ENCODE measurements around the gene CPSF3. TPM values are rescaled to one million over a fixed set of nuclear protein-coding genes. Genes with fewer than 3 reads are reported as not detected.

The CPSF3 gene
- total RNA-seq, 1 experiment from 2014 or later = 61.5 TPM

DNA sequence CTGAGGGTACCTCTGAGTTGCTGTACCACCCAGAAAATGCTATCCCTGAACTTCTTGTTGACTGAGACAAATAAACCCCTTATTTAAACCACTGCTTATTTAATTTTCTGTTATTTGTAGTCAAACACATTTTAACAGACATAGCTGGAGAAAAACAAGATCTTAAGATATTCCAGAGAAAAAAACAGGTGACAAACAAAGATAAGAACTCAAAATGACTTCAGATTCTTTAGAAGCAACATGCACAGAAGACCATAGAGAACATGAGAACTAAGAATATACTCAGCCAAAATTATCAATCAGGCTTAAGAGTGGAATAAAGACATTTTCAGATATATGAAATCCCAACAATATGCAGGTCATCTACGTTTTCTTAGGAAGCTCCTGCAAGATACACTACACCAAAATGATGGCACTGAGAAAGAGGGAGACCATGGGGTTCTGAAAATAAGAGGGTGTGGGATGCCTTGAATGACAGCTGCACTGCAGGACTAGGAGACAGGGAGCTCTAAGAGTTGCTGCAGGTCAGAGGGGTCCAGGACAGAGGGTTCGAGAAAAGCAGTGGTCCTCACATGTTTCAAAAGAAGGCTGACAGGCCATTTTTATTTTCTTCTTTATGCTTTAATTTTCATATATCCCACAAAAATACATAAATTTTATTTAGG lies 93.8 kb downstream of the CPSF3 start:
- Histone ChIP-seq H4K20me1 (ENCODE audit: insufficient read depth) (peaks cover 45% of the 10 kb centered on the region), H3K4me2 (no peak overlapping the region), H3K9me3 (ENCODE audit: insufficient read depth, low read depth) (no peaks in the 10 kb centered on the region), H3K4me1 (replicated peaks; ENCODE audit: insufficient read depth) (no peaks in the 10 kb centered on the region), H3K4me3 (no peak overlapping the region), H3K79me2 (ENCODE audit: low read depth) (peaks cover 4% of the 10 kb centered on the region; the same call in 1 of the 2 replicates), H3K36me3 (ENCODE audit: low read depth) (peaks cover 40% of the 10 kb centered on the region), H2AFZ (no peak overlapping the region), H3K27me3 (ENCODE audit: insufficient read depth, low read depth) (no peaks in the 10 kb centered on the region), H3K9me2 (ENCODE audit: insufficient read depth) (no peaks in the 10 kb centered on the region), H3F3A (ENCODE audit: insufficient read depth, low read depth) (peaks cover 14% of the 10 kb centered on the region; the same call in 1 of the 2 replicates), H3K27ac (no peak overlapping the region)
- BruUV-seq (replicated peaks) = no TSS peak
- ChIA-PET POLR2A (ENCODE audit: unreplicated experiment) (no interaction called here), CTCF (no interaction called here)
- intact Hi-C loops (cut with micrococcal nuclease; ENCODE audit: unreplicated experiment) = no loop called here
- no peak for DNase-seq
- TF ChIP-seq, protein P1, sequence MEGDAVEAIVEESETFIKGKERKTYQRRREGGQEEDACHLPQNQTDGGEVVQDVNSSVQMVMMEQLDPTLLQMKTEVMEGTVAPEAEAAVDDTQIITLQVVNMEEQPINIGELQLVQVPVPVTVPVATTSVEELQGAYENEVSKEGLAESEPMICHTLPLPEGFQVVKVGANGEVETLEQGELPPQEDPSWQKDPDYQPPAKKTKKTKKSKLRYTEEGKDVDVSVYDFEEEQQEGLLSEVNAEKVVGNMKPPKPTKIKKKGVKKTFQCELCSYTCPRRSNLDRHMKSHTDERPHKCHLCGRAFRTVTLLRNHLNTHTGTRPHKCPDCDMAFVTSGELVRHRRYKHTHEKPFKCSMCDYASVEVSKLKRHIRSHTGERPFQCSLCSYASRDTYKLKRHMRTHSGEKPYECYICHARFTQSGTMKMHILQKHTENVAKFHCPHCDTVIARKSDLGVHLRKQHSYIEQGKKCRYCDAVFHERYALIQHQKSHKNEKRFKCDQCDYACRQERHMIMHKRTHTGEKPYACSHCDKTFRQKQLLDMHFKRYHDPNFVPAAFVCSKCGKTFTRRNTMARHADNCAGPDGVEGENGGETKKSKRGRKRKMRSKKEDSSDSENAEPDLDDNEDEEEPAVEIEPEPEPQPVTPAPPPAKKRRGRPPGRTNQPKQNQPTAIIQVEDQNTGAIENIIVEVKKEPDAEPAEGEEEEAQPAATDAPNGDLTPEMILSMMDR (conservative IDR thresholded peaks at IDR 0.05) = no peak
- TF ChIP-seq EZH2 (IDR thresholded peaks at IDR 0.05; ENCODE audit: low read depth) = no peak

DNA sequence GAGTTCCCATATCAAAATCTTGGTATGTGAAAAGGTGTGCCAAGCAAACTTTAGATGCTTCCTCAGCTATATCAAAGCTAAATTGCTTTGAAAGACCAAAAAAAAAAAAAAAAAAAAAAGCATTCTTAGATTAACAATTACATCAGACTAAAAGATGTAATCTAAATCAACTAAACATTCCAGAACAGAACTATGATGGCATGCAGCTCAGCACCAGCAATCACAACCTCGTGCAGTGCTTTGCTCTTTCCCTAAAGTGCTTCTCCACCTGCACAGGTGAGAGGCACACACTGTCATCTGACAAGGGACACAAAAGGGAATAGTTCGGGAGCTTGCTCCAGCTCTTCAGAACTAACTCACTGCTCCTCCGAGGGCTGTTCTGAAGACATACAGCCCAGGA lies 94.7 kb downstream of the CPSF3 start:
- ChIA-PET POLR2A (ENCODE audit: unreplicated experiment) (interaction anchor here (0.7 kb wide), 1 partner anchor 32 kb away, joined by 25 read pairs; no protein-coding TSS in a partner anchor), CTCF (no interaction called here)
- Histone ChIP-seq H4K20me1 (ENCODE audit: insufficient read depth) (peaks cover 52% of the 10 kb centered on the region), H3K9me3 (ENCODE audit: insufficient read depth, low read depth) (no peaks in the 10 kb centered on the region), H3F3A (ENCODE audit: insufficient read depth, low read depth) (peaks cover 20% of the 10 kb centered on the region; the same call in 1 of the 2 replicates), H2AFZ (no peak overlapping the region), H3K27me3 (ENCODE audit: insufficient read depth, low read depth) (no peaks in the 10 kb centered on the region), H3K4me3 (no peak overlapping the region), H3K79me2 (ENCODE audit: low read depth) (peaks cover 4% of the 10 kb centered on the region; the same call in 1 of the 2 replicates), H3K4me1 (replicated peaks; ENCODE audit: insufficient read depth) (no peaks in the 10 kb centered on the region), H3K36me3 (ENCODE audit: low read depth) (peaks cover 43% of the 10 kb centered on the region), H3K9me2 (ENCODE audit: insufficient read depth) (no peaks in the 10 kb centered on the region), H3K4me2 (no peak overlapping the region), H3K27ac (no peak overlapping the region)
- TF ChIP-seq, protein P1 (conservative IDR thresholded peaks at IDR 0.05) = no peak
- TF ChIP-seq EZH2 (IDR thresholded peaks at IDR 0.05; ENCODE audit: low read depth) = no peak
- BruUV-seq (replicated peaks) = no TSS peak
- DNase-seq = no peak
- intact Hi-C loops (cut with micrococcal nuclease; ENCODE audit: unreplicated experiment) = no loop called here

DNA sequence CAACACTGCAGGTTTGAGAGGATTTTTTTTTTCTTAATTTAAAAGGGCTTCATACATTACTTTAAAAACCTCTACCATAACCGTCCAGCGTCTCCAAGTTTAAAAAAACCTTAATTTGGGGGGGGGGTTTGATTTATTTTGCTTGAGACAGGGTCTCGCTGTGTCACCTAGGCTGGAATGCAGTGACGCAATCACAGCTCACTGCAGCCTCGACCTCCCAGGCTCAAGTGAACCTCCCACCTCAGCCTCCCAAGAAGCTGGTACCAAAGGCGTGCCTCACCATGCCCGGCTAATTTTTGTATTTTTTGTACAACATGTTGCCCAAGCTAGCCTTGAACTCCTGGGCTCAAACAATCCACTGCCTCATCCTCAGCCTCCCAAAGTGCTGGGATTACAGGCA lies 95.3 kb downstream of the CPSF3 start:
- Histone ChIP-seq H3K4me3 (no peak overlapping the region), H3K4me2 (no peak overlapping the region), H3K9me2 (ENCODE audit: insufficient read depth) (no peaks in the 10 kb centered on the region), H3K4me1 (replicated peaks; ENCODE audit: insufficient read depth) (no peaks in the 10 kb centered on the region), H3K27ac (no peak overlapping the region), H3K27me3 (ENCODE audit: insufficient read depth, low read depth) (no peaks in the 10 kb centered on the region), H3F3A (ENCODE audit: insufficient read depth, low read depth) (peaks cover 20% of the 10 kb centered on the region; the same call in 1 of the 2 replicates), H3K79me2 (ENCODE audit: low read depth) (peaks cover 4% of the 10 kb centered on the region; the same call in 1 of the 2 replicates), H2AFZ (no peak overlapping the region), H3K9me3 (ENCODE audit: insufficient read depth, low read depth) (no peaks in the 10 kb centered on the region), H3K36me3 (ENCODE audit: low read depth) (peaks cover 49% of the 10 kb centered on the region), H4K20me1 (ENCODE audit: insufficient read depth) (peaks cover 49% of the 10 kb centered on the region)
- no peak for DNase-seq
- intact Hi-C loops (cut with micrococcal nuclease; ENCODE audit: unreplicated experiment) = no loop called here
- BruUV-seq (replicated peaks) = no TSS peak
- CTCF ChIA-PET = no interaction called here
- POLR2A ChIA-PET (ENCODE audit: unreplicated experiment) = interaction anchor here (0.7 kb wide), 1 partner anchor 31 kb away, joined by 25 read pairs; no protein-coding TSS in a partner anchor
- TF ChIP-seq, protein P1 (conservative IDR thresholded peaks at IDR 0.05) = no peak
- TF ChIP-seq EZH2 (IDR thresholded peaks at IDR 0.05; ENCODE audit: low read depth) = no peak
